ENCODE data around the gene CTBP1. TPM values are rescaled to one million over a fixed set of nuclear protein-coding genes. Genes with fewer than 3 reads are reported as not detected.

CTBP1 gene
- total RNA-seq, 8 experiments from 2014 or later, result 120 to 180 (median 146) TPM

- no peak for ATAC-seq (replicated peaks in 6 of 8)
- no peak overlapping the region for H3K4me3 ChIP-seq
- no peak overlapping the region for H3K27ac ChIP-seq
- in situ Hi-C loops (cut with MboI; ENCODE audit: low pct_unique_long_range_greater_than_20kb in 2 of 9, low sequenced_read_pairs in 9 of 9, unreplicated experiment in 9 of 9), result no loop called here
- H3K4me1 ChIP-seq (replicated peaks in 1 of 2), result peaks cover 12 to 13% of the 10 kb centered on the region in 2 donors
- 80 to 100% methylated on average over 1 to 2 of the region's 19 CpGs; no CpG with 5 or more reads in 8 of the 10 experiments for WGBS, 10 experiments
Measured at GRCh38 chr4:1244978-1245471, 3.9 kb downstream of the CTBP1 start.

GRCh38 chr4:1244081-1244977, 4.6 kb downstream of the CTBP1 start:
- peaks cover 11% of the 10 kb centered on the region in 2 donors for H3K4me1 ChIP-seq (replicated peaks in 1 of 2)
- 80 to 100% (median 89%) methylated on average over 1 to 6 of the region's 33 CpGs; no CpG with 5 or more reads in 5 of the 10 experiments for WGBS, 10 experiments
- in situ Hi-C loops (cut with MboI; ENCODE audit: low pct_unique_long_range_greater_than_20kb in 2 of 9, low sequenced_read_pairs in 9 of 9, unreplicated experiment in 9 of 9), result no loop called here
- ATAC-seq (replicated peaks in 6 of 8), result peak in 3 of 8 experiments; percentile 12 to 22 (median 12)
- no peak overlapping the region for H3K4me3 ChIP-seq
- H3K27ac ChIP-seq, result no peak overlapping the region

- 24 to 100% (median 88%) methylated on average over 4 to 5 of the region's 15 CpGs; no CpG with 5 or more reads in 7 of the 10 experiments for WGBS, 10 experiments
- Histone ChIP-seq H3K4me1 (replicated peaks in 1 of 2) (peaks cover 11% of the 10 kb centered on the region in 2 donors), H3K27ac (no peak overlapping the region), H3K4me3 (no peak overlapping the region)
- in situ Hi-C loops (cut with MboI; ENCODE audit: low pct_unique_long_range_greater_than_20kb in 2 of 9, low sequenced_read_pairs in 9 of 9, unreplicated experiment in 9 of 9), result no loop called here
- no peak for ATAC-seq (replicated peaks in 6 of 8)
Measured at GRCh38 chr4:1243451-1244080, 5.4 kb downstream of the CTBP1 start.

- H3K27ac ChIP-seq, result no peak overlapping the region
- in situ Hi-C loops (cut with MboI; ENCODE audit: low pct_unique_long_range_greater_than_20kb in 2 of 9, low sequenced_read_pairs in 9 of 9, unreplicated experiment in 9 of 9), result no loop called here
- H3K4me1 ChIP-seq (replicated peaks in 1 of 2), result peaks cover 11% of the 10 kb centered on the region in 2 donors
- no peak for ATAC-seq (replicated peaks in 6 of 8)
- H3K4me3 ChIP-seq, result no peak overlapping the region
- 50 to 100% (median 96%) methylated on average over 1 to 12 of the region's 30 CpGs; no CpG with 5 or more reads in 2 of the 10 experiments for WGBS, 10 experiments
Measured at GRCh38 chr4:1242506-1243450, 6.2 kb downstream of the CTBP1 start.

- in situ Hi-C loops (cut with MboI; ENCODE audit: low pct_unique_long_range_greater_than_20kb in 2 of 9, low sequenced_read_pairs in 9 of 9, unreplicated experiment in 9 of 9), result no loop called here
- Histone ChIP-seq H3K4me1 (replicated peaks in 1 of 2) (peaks cover 9% of the 10 kb centered on the region in 2 donors), H3K4me3 (no peak overlapping the region), H3K27ac (no peak overlapping the region)
- 80 to 100% (median 93%) methylated on average over 1 to 6 of the region's 24 CpGs; no CpG with 5 or more reads in 6 of the 10 experiments for WGBS, 10 experiments
- ATAC-seq (replicated peaks in 6 of 8), result no peak
Measured at GRCh38 chr4:1241936-1242505, 6.9 kb downstream of the CTBP1 start.

GRCh38 chr4:1241466-1241935, 7.4 kb downstream of the CTBP1 start:
- Histone ChIP-seq H3K4me3 (no peak overlapping the region), H3K4me1 (replicated peaks in 1 of 2) (peaks cover 4% of the 10 kb centered on the region in 2 donors), H3K27ac (no peak overlapping the region)
- ATAC-seq (replicated peaks in 6 of 8), result no peak
- WGBS, 10 experiments, result 36 to 92% (median 88%) methylated on average over 1 to 8 of the region's 21 CpGs; no CpG with 5 or more reads in 5 of the 10 experiments
- in situ Hi-C loops (cut with MboI; ENCODE audit: low pct_unique_long_range_greater_than_20kb in 2 of 9, low sequenced_read_pairs in 9 of 9, unreplicated experiment in 9 of 9), result no loop called here

GRCh38 chr4:1240721-1241465, 8.0 kb downstream of the CTBP1 start:
- 83 to 100% (median 95%) methylated on average over 1 to 17 of the region's 37 CpGs; no CpG with 5 or more reads in 5 of the 10 experiments for WGBS, 10 experiments
- Histone ChIP-seq H3K27ac (no peak overlapping the region), H3K4me3 (no peak overlapping the region), H3K4me1 (replicated peaks in 1 of 2) (no peaks in the 10 kb centered on the region)
- in situ Hi-C loops (cut with MboI; ENCODE audit: low pct_unique_long_range_greater_than_20kb in 2 of 9, low sequenced_read_pairs in 9 of 9, unreplicated experiment in 9 of 9), result no loop called here
- ATAC-seq (replicated peaks in 6 of 8), result peak in 1 of 8 experiments; percentile 14

GRCh38 chr4:1239950-1240307, 9.0 kb downstream of the CTBP1 start:
- Histone ChIP-seq H3K4me3 (no peak overlapping the region), H3K27ac (no peak overlapping the region), H3K4me1 (replicated peaks in 1 of 2) (no peaks in the 10 kb centered on the region)
- WGBS, 10 experiments, result 100% methylated on average over 1 of the region's 22 CpGs; no CpG with 5 or more reads in 8 of the 10 experiments
- in situ Hi-C loops (cut with MboI; ENCODE audit: low pct_unique_long_range_greater_than_20kb in 2 of 9, low sequenced_read_pairs in 9 of 9, unreplicated experiment in 9 of 9), result no loop called here
- ATAC-seq (replicated peaks in 6 of 8), result no peak

- in situ Hi-C loops (cut with MboI; ENCODE audit: low pct_unique_long_range_greater_than_20kb in 2 of 9, low sequenced_read_pairs in 9 of 9, unreplicated experiment in 9 of 9), result no loop called here
- Histone ChIP-seq H3K4me3 (no peak overlapping the region), H3K4me1 (replicated peaks in 1 of 2) (peaks cover 0 to 2% of the 10 kb centered on the region in 2 donors), H3K27ac (no peak overlapping the region)
- WGBS, 10 experiments, result 69 to 100% (median 100%) methylated on average over 1 to 16 of the region's 43 CpGs; no CpG with 5 or more reads in 3 of the 10 experiments
- no peak for ATAC-seq (replicated peaks in 6 of 8)
Measured at GRCh38 chr4:1239141-1239949, 9.6 kb downstream of the CTBP1 start.

GRCh38 chr4:1238676-1239000, 10.3 kb downstream of the CTBP1 start:
- H3K4me1 ChIP-seq (replicated peaks in 1 of 2), result peaks cover 2 to 8% of the 10 kb centered on the region in 2 donors
- no peak overlapping the region for H3K4me3 ChIP-seq
- 90 to 100% (median 99%) methylated on average over 1 to 6 of the region's 12 CpGs; no CpG with 5 or more reads in 6 of the 10 experiments for WGBS, 10 experiments
- no peak overlapping the region for H3K27ac ChIP-seq
- no peak for ATAC-seq (replicated peaks in 6 of 8)
- in situ Hi-C loops (cut with MboI; ENCODE audit: low pct_unique_long_range_greater_than_20kb in 2 of 9, low sequenced_read_pairs in 9 of 9, unreplicated experiment in 9 of 9), result no loop called here

GRCh38 chr4:1237981-1238675, 10.8 kb downstream of the CTBP1 start:
- ATAC-seq (replicated peaks in 6 of 8), result no peak

More at GRCh38 chr4:1237981-1238675, 10.8 kb downstream of the CTBP1 start:
- 80 to 98% (median 93%) methylated on average over 1 to 10 of the region's 39 CpGs; no CpG with 5 or more reads in 6 of the 10 experiments for WGBS, 10 experiments
- Histone ChIP-seq H3K4me3 (no peak overlapping the region), H3K4me1 (replicated peaks in 1 of 2) (peaks cover 7 to 12% of the 10 kb centered on the region in 2 donors), H3K27ac (no peak overlapping the region)
- in situ Hi-C loops (cut with MboI; ENCODE audit: low pct_unique_long_range_greater_than_20kb in 2 of 9, low sequenced_read_pairs in 9 of 9, unreplicated experiment in 9 of 9), result no loop called here
